Measurements from ENCODE around the gene IQCM.

Gene IQCM

DNA sequence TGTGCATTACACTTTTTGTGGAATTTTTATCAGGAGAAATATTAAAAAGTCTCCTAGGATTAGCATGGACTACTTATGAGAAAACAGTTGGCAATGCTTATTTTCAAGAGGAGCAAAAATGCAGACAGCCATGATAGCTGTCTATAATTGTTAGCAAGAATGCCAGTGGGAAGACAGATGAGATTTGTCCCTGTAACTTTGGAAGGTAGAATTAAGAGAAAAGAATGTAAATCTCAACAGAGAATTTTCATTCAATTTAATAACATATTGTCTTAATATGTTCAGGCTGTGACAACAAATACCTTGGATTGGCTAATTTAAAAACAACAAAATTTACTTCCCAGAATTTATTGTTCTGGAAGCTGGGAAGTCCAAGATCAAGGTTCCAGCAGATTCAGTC, 349.2 kb downstream of the IQCM start:
- TF ChIP-seq, protein P1, sequence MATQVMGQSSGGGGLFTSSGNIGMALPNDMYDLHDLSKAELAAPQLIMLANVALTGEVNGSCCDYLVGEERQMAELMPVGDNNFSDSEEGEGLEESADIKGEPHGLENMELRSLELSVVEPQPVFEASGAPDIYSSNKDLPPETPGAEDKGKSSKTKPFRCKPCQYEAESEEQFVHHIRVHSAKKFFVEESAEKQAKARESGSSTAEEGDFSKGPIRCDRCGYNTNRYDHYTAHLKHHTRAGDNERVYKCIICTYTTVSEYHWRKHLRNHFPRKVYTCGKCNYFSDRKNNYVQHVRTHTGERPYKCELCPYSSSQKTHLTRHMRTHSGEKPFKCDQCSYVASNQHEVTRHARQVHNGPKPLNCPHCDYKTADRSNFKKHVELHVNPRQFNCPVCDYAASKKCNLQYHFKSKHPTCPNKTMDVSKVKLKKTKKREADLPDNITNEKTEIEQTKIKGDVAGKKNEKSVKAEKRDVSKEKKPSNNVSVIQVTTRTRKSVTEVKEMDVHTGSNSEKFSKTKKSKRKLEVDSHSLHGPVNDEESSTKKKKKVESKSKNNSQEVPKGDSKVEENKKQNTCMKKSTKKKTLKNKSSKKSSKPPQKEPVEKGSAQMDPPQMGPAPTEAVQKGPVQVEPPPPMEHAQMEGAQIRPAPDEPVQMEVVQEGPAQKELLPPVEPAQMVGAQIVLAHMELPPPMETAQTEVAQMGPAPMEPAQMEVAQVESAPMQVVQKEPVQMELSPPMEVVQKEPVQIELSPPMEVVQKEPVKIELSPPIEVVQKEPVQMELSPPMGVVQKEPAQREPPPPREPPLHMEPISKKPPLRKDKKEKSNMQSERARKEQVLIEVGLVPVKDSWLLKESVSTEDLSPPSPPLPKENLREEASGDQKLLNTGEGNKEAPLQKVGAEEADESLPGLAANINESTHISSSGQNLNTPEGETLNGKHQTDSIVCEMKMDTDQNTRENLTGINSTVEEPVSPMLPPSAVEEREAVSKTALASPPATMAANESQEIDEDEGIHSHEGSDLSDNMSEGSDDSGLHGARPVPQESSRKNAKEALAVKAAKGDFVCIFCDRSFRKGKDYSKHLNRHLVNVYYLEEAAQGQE (IDR thresholded peaks at IDR 0.05; ENCODE audit: insufficient replicate concordance, low read depth) = no peak
- TF ChIP-seq POLR2AphosphoS5 (IDR thresholded peaks at IDR 0.05; ENCODE audit: low read depth) (no peak), GABPA (IDR thresholded peaks at IDR 0.05; ENCODE audit: low read depth) (no peak), SPI1 (IDR thresholded peaks at IDR 0.05; ENCODE audit: borderline replicate concordance, low read depth) (no peak)
- TF ChIP-seq, protein P2, sequence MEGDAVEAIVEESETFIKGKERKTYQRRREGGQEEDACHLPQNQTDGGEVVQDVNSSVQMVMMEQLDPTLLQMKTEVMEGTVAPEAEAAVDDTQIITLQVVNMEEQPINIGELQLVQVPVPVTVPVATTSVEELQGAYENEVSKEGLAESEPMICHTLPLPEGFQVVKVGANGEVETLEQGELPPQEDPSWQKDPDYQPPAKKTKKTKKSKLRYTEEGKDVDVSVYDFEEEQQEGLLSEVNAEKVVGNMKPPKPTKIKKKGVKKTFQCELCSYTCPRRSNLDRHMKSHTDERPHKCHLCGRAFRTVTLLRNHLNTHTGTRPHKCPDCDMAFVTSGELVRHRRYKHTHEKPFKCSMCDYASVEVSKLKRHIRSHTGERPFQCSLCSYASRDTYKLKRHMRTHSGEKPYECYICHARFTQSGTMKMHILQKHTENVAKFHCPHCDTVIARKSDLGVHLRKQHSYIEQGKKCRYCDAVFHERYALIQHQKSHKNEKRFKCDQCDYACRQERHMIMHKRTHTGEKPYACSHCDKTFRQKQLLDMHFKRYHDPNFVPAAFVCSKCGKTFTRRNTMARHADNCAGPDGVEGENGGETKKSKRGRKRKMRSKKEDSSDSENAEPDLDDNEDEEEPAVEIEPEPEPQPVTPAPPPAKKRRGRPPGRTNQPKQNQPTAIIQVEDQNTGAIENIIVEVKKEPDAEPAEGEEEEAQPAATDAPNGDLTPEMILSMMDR (IDR thresholded peaks at IDR 0.05; ENCODE audit: insufficient read depth, low read length) = no peak
- no peaks in the 10 kb centered on the region for H3K27me3 ChIP-seq (ENCODE audit: insufficient read depth, poor library complexity, severe bottlenecking)
- H3K4me3 ChIP-seq (replicated peaks; ENCODE audit: insufficient read depth, low read length) = no peak overlapping the region
- no peak overlapping the region for H3K27ac ChIP-seq (replicated peaks)
- no peak for DNase-seq (ENCODE audit: low read depth in 1 of 2, low spot score in 1 of 2)

DNA sequence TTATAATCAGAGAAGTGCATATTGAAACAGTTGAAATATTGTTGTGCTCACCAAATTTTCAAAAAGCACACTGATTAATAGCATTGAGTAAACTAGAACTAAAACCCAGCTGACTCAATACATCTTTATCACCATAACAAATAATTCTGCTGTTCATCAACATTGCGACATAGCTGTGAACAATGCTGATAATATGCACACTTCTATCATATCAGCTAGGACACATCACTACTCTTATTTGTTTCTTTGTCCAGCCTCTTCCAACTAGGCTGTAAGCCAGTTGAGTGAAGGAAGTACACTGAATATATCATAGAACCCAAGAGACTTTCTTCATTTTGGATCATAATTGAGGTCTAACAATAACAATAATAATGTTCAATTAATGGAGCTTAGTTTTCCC, 349.7 kb downstream of the IQCM start:
- no peak overlapping the region for H3K27ac ChIP-seq (replicated peaks)
- no peak for TF ChIP-seq POLR2AphosphoS5 (IDR thresholded peaks at IDR 0.05; ENCODE audit: low read depth)
- no peak for TF ChIP-seq GABPA (IDR thresholded peaks at IDR 0.05; ENCODE audit: low read depth)
- TF ChIP-seq, protein P1 (IDR thresholded peaks at IDR 0.05; ENCODE audit: insufficient replicate concordance, low read depth) = no peak
- TF ChIP-seq, protein P2 (IDR thresholded peaks at IDR 0.05; ENCODE audit: insufficient read depth, low read length) = no peak
- TF ChIP-seq SPI1 (IDR thresholded peaks at IDR 0.05; ENCODE audit: borderline replicate concordance, low read depth) = no peak
- H3K27me3 ChIP-seq (ENCODE audit: insufficient read depth, poor library complexity, severe bottlenecking) = no peaks in the 10 kb centered on the region
- DNase-seq (ENCODE audit: low read depth in 1 of 2, low spot score in 1 of 2) = no peak
- no peak overlapping the region for H3K4me3 ChIP-seq (replicated peaks; ENCODE audit: insufficient read depth, low read length)

DNA sequence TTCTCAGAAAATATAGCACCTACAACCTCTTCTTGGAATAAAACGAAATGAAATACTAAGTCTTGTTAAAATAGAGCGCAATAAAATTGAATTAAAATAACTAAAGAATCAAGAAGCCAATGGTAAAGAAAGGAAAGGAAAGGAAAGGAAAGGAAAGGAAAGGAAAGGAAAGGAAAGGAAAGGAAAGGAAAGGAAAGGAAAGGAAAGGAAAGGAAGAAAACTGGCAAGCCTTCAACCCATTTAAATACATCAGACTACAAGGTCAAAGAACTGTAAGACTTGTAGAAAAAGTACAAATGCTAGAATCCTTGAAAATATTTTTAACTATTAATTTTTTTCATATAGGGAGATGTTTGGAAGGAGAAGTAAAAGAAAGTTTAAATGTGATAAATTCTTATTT, 372.1 kb downstream of the IQCM start:
- TF ChIP-seq POLR2AphosphoS5 (IDR thresholded peaks at IDR 0.05; ENCODE audit: low read depth) = no peak
- TF ChIP-seq, protein P2 (IDR thresholded peaks at IDR 0.05; ENCODE audit: insufficient read depth, low read length) = no peak
- TF ChIP-seq GABPA (IDR thresholded peaks at IDR 0.05; ENCODE audit: low read depth) = no peak
- TF ChIP-seq SPI1 (IDR thresholded peaks at IDR 0.05; ENCODE audit: borderline replicate concordance, low read depth) = no peak
- TF ChIP-seq, protein P1 (IDR thresholded peaks at IDR 0.05; ENCODE audit: insufficient replicate concordance, low read depth) = no peak
- H3K27ac ChIP-seq (replicated peaks) = no peak overlapping the region
- DNase-seq (ENCODE audit: low read depth in 1 of 2, low spot score in 1 of 2) = no peak
- no peak overlapping the region for H3K4me3 ChIP-seq (replicated peaks; ENCODE audit: insufficient read depth, low read length)
- H3K27me3 ChIP-seq (ENCODE audit: insufficient read depth, poor library complexity, severe bottlenecking) = no peaks in the 10 kb centered on the region

Data from HL-60 (cell line).